GM18517 (cell line): Measurements from ENCODE around the gene PARVA.
"Not testable (repeated sequence)": the region's sequence is repeated elsewhere in the genome, so short reads cannot be mapped to it uniquely, and the experiment has no call there.

Experiments
- ATAC-seq: cut with Tn5 transposase; IDR thresholded peaks from one replicate; pipeline ENCODE4 v1.9.1; 2021; ENCODE audit warnings: mild to moderate bottlenecking, moderate library complexity; ENCODE audit not compliant: unreplicated experiment

The PARVA gene

GRCh38 chr11:12496181-12497025 lies 119.0 kb downstream of the PARVA start:
- no peak for ATAC-seq

DNA sequence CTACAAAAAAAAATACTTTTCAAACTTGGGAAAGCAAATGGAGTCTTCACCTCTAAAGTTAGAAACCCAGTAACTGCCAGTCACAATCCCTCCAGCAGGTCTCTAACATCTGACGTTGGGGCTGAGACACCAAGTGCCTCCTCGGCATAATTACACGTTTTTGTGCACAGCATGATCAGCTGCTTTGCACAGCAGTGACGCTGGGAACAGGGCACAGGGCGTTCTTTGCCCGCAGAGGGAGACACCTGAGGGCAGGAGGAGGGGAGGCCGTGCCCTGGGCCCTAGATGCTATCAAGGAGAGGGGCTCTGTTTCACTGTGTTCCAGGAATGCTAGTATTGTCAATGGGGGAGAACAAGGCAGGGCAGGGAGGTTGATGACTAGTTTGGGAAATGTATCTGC lies 120.1 kb downstream of the PARVA start:
- no peak for ATAC-seq

- no peak for ATAC-seq
Observed at GRCh38 chr11:12499071-12499470, 121.7 kb downstream of the PARVA start.

GRCh38 chr11:12502046-12502445 lies 124.7 kb downstream of the PARVA start:
- no peak for ATAC-seq

DNA sequence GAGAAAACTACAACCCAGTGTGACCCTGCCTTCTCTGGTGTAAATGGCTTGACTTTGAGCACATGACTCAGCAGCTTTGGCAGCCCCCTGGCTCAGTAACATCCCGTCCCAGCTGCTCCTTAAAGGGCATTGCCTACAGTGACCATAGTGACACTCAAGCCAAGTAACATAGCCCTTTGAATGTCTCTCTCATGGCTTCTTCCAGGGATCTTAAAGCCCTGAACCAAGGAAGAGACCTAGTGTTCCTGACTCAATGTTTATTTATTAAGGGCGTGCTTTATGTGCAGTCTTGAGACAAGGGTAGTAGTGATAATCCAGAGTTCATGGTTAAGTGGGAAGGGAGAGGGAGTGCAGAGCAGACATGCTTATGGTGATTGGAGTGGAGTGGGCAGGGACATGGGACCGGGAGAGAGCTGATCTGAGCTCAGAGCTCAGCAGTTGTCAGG lies 125.7 kb downstream of the PARVA start:
- no peak for ATAC-seq

GRCh38 chr11:12503886-12504285 lies 126.5 kb downstream of the PARVA start:
- ATAC-seq, result no peak

DNA sequence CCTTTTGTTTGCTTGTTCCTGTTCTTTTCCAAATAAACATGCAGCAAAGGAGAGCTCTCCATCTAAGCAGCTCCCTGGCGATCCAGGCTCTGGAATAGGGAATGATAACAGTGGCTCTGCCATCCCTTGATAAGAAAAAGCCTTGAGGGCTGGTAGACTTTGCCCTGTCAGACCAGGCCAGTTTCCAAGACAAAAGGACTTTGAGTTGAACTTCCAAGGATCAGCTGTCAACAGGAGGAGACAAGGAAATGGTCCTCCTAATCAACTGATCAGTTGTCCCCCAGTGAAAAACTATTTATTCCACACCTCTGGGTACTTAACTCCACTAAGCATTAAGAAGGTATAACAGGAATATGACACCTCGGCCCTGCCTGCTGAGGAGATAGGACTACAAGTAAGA lies 127.8 kb downstream of the PARVA start:
- no peak for ATAC-seq

DNA sequence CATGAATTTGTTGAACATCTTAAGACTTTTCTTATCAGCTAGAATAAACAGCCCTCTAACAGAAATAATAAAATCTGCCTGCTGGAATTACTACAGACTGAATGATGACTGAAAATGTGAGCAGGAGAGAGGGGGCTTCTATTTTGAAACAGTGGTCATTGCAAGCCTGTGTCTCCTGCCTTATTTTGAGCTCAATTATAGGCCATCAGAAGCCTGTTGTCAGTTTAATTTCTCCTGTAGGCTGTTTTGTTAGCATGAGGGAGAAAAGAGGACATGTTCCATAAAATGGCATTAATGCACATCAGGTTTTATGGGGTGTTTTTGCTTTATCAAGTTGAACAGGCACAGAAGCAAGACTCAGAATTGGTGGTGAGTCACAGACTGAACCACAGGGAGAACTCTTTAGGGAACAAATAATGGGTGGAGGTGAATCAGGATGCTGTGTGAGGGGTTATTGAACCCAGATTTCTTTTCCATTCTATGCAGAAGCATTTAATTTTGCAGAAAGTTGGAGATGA lies 129.1 kb downstream of the PARVA start:
- no peak for ATAC-seq

DNA sequence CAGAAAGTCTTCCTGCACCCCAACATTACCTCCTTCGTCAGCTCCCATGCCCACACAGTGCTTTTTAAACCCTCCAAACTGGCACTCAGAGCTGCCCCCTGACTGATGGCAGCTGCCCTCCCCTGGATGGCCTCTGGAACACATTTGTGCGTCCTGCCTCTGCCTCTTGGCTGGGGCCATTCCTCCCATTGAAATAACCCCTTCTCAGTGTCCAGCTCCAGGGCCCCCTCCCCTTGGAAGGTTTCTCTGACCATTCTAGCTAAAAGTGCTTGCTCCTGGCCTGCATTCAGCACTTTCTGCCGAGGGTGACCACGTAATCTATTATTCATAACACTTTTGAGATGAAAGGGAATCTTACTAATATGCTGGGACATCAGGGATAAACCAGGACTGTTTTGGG lies 130.0 kb downstream of the PARVA start:
- ATAC-seq, result no peak

- no peak for ATAC-seq
Observed at GRCh38 chr11:12508151-12508751, 130.9 kb downstream of the PARVA start.

GRCh38 chr11:12509371-12509770 lies 132.0 kb downstream of the PARVA start:
- ATAC-seq, result no peak

- ATAC-seq, result no peak
Observed at GRCh38 chr11:12512132-12512531, 134.8 kb downstream of the PARVA start.

DNA sequence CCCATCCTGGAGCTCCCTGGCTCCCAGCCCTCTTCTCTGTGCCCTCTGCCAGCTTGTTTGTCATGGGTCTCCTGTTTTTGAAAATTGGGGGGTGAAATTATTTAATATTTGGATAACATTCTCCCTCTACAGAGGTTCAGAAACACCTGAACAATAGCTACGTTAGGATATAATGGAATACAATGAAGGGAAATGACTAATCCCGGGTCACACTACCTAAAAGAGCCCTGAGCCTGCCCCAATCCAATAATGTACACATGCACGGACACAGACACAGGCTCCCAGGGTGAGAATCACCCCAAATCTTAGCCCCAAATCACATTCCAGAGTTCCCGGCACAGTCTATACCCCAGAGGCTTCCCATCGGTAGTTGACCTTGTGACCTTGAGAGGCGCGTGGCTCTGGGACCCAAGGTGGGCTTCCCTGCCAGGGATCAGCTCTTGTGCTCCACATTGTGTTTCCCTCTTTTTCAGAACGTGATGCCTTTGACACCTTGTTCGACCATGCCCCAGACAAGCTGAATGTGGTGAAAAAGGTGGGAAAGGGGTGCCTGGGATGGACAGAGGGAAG lies 135.5 kb downstream of the PARVA start:
- no peak for ATAC-seq

DNA sequence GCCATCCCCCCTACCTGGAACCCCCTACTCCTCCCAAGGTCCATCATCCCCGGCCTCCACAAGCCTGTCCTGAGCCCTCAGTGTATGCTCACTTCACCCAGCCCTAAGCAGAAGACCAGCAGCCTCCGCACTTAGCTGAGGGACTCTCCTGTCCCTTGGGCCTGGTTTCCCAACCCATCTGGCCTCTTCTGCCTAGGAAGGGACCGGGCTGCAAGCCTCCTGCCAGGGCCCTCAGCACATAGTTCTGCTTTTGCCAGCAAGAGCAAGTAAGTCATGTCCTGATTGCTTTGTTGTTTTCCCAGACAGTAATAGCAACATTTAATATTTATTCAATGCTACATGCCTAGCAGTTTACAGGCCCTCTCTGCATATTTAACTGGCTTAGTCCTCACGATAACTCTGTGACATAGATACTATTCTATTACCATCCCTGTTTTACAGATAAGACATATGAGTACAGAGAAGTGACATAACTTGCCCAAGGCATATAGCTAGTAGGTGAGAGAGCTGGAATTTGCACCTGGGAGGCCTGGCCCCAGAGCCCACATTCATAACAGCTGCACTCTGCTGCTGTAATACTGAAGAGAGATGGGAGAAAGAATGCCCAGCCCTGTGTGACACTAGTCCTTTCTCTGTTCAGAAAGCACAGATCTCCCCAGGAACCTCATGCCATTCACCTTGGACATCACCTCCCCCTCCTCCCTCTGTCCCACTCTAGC lies 139.2 kb downstream of the PARVA start:
- no peak for ATAC-seq

DNA sequence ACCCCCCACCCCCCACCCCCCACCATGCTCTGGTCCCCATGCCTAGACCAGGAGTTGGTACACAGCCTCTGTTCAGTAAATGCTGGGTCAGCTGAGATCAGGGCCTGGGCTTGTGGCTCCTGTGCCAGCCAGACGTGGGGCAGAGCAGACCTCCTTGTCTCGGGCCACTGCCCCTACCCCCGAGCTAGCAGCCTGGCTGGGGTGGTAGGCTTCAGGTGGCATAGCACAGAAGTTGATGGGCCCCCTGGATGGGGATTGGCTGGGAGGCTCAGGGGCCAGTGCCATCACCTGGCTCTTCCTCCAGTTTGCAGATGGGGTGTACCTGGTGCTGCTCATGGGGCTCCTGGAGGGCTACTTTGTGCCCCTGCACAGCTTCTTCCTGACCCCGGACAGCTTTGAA lies 139.9 kb downstream of the PARVA start:
- ATAC-seq, result no peak

DNA sequence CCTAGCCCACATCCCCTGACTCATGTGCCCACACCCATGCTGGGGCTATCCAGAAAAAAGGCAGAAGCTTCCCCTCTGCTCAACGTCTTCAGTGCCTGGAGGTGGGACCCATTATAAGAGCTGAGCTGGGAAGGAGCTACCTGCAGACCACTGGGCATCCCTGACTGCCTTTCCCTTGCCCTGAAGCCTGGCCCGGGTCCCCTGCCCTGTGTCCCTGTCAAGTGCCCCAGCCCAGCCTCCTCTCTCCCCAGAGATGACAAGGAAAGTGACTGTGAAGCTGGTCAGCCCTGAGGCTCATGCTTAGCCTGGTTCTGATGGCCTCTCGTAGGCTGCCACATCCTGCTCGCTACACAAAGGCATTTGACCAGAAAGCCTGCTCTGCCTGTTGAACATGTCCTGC lies 140.4 kb downstream of the PARVA start:
- ATAC-seq, result no peak

GRCh38 chr11:12518606-12519385 lies 141.4 kb downstream of the PARVA start:
- no peak for ATAC-seq

GRCh38 chr11:12520054-12520453 lies 142.7 kb downstream of the PARVA start:
- ATAC-seq, result no peak

DNA sequence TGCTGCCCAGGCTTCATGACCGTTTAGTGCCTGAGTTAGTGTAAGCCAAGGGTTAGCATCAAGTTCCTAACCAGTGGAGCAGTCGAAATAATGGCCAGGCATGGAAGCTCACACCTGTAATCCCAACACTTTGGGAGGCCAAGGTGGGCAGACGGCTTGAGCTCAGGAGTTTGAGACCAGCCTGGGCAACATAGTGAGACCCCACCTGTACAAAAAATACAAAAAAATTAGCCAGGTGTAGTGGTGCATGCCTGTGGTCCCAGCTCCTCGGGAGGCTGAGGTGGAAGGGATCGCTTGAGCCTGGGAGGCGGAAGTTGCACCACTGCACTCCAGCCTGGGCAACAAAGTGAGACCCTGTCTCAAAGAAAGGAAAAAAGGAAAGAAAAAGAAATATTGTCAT lies 143.2 kb downstream of the PARVA start:
- ATAC-seq, result not testable (repeated sequence)

DNA sequence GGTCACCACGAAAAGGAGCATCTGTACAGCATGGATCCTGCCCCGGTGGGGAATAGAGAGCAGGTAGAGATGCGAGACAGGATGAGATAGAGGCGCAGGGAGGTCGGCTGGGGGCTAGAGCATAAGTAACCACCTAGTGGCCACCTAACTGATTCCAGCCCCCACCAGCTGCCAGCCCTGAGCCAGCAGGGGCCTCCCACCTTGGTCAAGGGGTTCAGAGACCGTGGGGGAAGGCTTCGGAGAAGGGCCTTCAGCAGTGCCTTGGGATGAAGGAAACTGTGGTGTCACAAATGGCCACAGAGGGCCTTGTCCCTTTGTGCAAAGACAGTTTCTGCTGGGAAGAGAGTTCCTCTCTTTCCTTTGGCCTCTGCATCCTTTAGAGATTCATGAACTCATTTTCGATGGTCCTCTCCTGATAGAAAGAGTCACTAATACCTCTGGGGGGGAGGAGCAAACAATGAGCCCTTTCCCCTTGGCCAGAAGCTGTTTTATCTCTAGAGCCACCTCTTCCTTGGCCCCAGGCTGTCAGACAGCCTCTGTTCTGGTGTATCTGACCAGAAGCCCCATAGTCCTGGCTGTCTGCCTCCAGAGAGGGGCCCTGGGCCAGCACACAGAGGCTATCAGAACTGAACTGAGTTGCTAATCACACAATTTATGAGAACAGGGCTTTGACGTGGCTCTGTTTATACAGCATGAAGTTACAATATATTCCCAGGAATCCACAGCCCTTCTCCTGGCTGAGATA lies 146.0 kb downstream of the PARVA start:
- ATAC-seq, result no peak
